NCI-H1105 treated with DMSO at 0.1 percent for 48 hours (cell line): ENCODE measurements around the gene SUGCT.
A peak's percentile ranks its signal among the peaks of the same experiment; 100 is the strongest.

Source experiments
- DNase-seq: peaks from one replicate; lab custom pipeline; 2025; lab: John Stamatoyannopoulos, UW

The SUGCT gene

GRCh38 chr7:40329601-40330153 is 194.9 kb downstream of the SUGCT start:
- DNase-seq = peak; percentile 45

- DNase-seq = no peak
These were observed 195.6 kb downstream of the SUGCT start for GRCh38 chr7:40330408-40330807.

GRCh38 chr7:40331915-40332314 is 197.1 kb downstream of the SUGCT start:
- DNase-seq = no peak

DNA sequence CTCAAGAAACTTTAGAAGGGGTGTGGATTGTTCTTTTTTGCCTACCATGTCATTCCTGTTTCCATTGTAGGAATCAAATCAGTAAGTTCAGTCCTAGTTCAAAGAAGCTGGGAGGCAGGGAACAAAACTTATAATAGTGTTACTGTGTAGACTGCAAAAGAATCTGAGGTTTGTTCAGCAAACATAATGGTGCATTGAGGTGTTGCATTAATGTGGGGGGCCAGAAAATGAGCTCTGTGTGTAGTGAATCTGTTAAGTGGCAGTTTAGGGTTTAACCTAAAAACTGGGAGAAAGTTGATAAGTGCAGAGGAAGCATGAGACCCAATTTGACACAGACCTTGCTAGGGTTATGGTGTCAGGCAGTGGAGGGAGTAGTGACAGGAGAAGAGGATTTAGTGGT is 197.7 kb downstream of the SUGCT start:
- no peak for DNase-seq

DNA sequence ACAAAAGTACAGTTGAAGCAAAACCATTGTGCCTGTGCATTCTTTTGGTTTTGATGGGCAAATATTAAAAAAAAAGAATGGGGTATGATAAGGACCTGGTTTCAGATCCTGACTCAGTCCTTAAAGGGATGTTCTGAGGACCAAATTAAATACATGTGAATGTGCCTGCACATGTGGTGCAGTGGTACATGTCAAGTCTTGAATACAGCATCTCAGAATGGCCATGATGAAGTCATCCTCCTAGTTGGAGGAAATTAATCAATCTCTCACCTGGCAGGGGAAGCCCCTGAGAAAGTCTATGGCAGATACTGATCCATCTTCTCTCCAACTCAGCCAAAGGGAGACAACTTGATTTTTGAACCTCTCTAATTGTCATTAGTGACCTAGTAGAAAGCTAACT is 207.0 kb downstream of the SUGCT start:
- DNase-seq = no peak

- DNase-seq = no peak
These were observed 211.7 kb downstream of the SUGCT start for GRCh38 chr7:40346554-40346953.

DNA sequence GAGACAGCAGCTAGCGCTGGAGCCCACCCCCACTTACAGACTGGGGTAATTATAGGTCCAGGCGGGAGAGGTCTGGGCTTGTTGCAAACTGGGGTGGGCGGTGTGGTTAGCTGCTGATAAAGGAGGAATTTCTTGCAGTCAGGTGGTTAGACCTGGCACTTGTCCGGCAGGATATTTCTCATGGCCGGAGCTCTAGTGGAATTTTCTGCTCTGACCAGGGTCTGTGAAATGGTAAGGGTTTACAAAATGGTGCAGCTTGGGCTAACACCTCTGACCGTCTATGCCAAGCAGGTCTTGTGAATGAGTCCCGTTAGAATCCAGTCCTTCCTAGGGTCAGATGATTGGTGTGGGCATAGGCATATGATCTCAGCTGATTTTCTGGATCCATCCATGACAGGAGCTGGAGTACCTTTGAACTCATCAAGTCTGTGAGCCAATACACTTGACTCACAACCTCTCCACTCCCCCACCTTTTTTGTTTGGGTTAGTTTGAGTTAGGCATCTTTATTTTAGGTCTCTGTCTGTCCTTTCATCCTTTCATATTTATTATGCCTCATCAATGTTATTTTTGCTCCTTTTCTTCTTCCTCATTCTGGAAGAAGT is 213.4 kb downstream of the SUGCT start:
- no peak for DNase-seq

GRCh38 chr7:40350100-40350499 is 215.3 kb downstream of the SUGCT start:
- DNase-seq = no peak

GRCh38 chr7:40354711-40355110 is 219.9 kb downstream of the SUGCT start:
- DNase-seq = no peak

DNA sequence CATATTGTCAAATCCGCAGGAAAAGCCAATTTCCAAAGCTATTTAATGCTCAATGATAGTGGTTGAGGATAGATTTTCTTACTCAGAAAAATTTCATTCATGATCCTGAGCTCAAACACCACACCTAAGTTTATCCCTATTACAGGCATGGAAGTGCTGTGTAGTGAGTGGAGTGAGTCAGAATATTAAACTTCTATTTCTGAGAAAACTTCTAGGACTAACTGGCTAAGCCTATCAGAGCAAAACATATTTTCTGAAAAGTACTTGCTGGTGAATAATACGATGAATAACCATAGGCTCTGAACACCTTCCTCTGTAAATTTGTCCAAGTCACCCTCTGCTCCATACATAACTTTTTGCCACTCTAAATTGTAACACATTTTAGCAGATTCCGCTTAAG is 221.5 kb downstream of the SUGCT start:
- no peak for DNase-seq

GRCh38 chr7:40356871-40357709 is 222.3 kb downstream of the SUGCT start:
- DNase-seq = no peak

GRCh38 chr7:40369641-40370277 is 235.0 kb downstream of the SUGCT start:
- DNase-seq = no peak

- no peak for DNase-seq
These were observed 237.1 kb downstream of the SUGCT start for GRCh38 chr7:40371806-40372440.

GRCh38 chr7:40374575-40374974 is 239.8 kb downstream of the SUGCT start:
- no peak for DNase-seq

- DNase-seq = no peak
These were observed 245.3 kb downstream of the SUGCT start for GRCh38 chr7:40380111-40380510.

DNA sequence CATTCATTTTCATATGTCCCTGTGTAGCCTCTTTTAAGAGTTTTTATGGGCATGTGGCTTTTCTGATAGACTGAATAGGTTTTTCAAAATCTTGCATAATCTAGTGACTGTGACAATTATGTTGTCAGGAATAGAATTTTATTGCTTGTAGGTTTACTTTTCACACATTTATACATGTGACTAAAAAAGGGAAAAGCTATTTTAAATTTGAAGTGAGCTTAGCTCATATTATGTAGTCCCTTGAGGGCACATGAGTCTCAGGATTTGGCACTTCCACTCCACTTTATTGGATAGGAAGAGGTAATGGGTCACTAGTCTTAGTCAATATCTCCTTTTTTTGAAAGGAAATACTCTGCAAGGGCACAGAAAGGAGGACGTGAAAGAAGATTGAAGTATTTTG is 247.3 kb downstream of the SUGCT start:
- no peak for DNase-seq

DNA sequence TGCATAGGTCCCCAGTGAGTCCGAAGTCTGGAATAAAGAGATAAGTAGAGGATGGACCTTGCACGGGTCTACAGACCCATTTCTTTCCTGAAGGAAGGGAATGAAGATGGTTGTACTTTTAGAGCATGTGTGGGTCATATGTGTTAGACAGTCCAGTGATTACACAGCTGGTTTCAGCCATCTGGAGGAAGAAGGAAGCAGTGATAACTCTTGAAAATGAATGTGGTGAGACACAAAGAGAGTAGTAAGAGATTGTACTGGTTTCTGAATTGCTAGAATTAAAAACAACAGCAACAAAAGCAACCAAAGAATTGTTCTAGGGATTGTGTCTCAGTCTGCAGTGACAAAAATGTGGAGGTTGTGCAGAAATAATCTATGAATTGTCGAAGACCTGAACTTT is 258.9 kb downstream of the SUGCT start:
- no peak for DNase-seq

- DNase-seq = no peak
These were observed 259.6 kb downstream of the SUGCT start for GRCh38 chr7:40394400-40394799.

- no peak for DNase-seq
These were observed 265.7 kb downstream of the SUGCT start for GRCh38 chr7:40400525-40400924.

GRCh38 chr7:40401406-40401805 is 266.6 kb downstream of the SUGCT start:
- no peak for DNase-seq

DNA sequence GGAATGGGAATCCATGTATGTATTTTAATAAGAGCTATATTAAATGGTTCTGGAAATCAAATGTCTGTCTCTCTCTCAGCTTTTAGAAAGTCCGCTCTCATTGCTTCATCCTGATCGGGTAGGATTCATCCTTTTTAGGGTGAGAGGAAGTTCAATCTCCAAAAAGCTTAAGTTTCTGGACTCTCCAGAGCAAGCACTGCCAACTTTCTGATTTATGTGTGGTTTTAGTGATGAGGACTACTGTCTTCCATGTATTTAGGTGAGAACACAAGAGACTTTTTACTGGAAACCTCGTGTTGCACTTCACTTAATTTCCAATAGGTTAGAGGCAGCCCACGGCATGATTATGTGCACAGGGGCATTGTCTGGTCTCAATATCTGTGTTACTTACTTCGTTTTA is 267.9 kb downstream of the SUGCT start:
- DNase-seq = no peak

GRCh38 chr7:40403703-40404476 is 269.1 kb downstream of the SUGCT start:
- DNase-seq = no peak
